ENCODE data around the gene CTDSP2.

The CTDSP2 gene

DNA sequence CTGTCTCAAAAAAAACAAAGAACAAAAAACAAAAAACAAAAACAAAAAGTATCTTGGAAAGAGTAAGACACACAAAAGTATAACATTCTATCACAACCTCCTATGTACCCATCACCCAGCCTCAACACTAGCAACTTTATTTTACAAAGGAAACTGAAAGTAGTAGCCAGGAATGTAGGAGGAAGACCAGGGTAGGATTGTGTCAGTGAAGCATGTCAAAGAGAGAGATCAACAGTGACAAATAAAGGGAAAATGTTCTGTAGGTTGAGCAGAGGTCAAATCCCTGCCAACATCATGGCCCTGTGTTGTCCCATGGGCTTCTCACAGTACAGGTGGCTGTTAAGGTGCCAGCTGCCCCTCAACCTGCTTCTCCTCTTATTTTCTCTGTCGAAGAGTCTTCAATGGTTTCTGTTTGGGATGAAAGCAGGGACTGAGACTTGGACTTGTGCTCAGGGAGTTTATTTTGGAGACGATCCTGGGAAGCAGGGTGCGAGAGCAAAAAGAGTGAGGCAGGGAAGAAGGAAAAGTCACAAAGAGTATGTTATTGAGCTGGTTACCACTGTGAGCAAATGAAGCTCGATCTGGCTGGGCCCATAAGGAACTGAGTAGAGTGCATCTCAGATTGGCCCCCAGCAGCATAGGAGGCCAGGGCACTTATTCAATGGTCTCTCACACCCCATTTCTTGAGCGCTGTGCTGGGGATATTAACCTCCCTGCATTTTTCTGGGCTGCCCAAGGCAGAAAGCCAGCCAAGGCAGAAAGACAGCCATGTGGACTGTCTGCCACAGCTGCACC, 29.4 kb upstream of the CTDSP2 start:
- no peak overlapping the region for H3K27ac ChIP-seq (ENCODE audit: low read length)
- H3K27me3 ChIP-seq (ENCODE audit: insufficient read depth, low read length), result no peaks in the 10 kb centered on the region
- H3K36me3 ChIP-seq (ENCODE audit: insufficient read depth, low read depth, low read length), result no peaks in the 10 kb centered on the region
- no peak overlapping the region for H3K4me3 ChIP-seq (ENCODE audit: low read length)
- no peaks in the 10 kb centered on the region for H3K9me3 ChIP-seq (ENCODE audit: insufficient read depth, low read depth, low read length)
- H3K9ac ChIP-seq (ENCODE audit: low read depth, low read length), result no peak overlapping the region
- H3K4me1 ChIP-seq (ENCODE audit: insufficient read depth, low read length), result no peaks in the 10 kb centered on the region

DNA sequence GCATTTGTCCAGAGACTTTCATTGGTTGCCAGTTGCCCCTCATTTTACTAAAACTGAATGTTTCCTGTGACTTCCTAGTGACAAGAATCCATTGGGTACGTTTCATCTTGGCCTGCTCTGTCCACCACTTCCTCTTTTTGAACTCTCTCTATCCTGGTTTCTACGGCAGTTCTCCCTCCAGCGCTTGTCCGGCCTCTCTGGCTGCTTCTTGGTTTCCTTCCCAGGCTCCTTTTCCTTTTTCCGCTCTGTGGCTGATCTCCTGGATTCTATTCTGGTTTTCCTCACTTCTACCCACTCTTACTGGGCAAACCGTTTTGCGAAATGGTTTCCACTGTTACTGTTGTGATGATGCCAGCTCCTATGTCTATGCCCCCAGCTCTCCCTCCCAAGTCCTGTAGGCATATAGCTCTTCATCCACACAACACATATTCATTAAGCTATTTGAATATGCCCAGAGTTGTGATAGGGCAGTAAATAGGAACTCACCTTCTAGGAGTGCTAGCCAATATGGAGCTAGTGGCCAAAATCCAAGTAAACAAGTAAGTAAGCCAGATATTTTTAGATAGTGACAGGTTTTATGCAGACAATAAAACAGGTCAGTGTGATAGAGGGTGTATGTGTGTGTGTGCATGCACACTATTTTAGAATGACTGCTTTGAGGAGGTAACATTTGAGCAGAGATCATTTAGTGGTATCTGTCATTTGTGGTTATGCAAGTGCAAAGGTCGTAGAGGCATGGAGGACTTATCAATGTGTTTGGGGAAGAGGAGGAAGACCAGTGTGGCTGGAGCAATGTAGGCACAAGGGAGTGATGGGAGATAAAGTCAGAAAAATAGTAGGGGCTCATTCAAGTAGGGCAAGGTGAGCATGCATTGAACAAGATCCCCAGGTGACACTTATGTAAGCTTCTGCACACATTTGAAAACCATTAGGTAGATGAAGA, 27.9 kb upstream of the CTDSP2 start:
- Histone ChIP-seq H3K27ac (ENCODE audit: low read length) (no peak overlapping the region), H3K4me3 (ENCODE audit: low read length) (no peak overlapping the region), H3K9ac (ENCODE audit: low read depth, low read length) (no peak overlapping the region), H3K27me3 (ENCODE audit: insufficient read depth, low read length) (no peaks in the 10 kb centered on the region), H3K36me3 (ENCODE audit: insufficient read depth, low read depth, low read length) (no peaks in the 10 kb centered on the region), H3K9me3 (ENCODE audit: insufficient read depth, low read depth, low read length) (no peaks in the 10 kb centered on the region), H3K4me1 (ENCODE audit: insufficient read depth, low read length) (no peaks in the 10 kb centered on the region)

DNA sequence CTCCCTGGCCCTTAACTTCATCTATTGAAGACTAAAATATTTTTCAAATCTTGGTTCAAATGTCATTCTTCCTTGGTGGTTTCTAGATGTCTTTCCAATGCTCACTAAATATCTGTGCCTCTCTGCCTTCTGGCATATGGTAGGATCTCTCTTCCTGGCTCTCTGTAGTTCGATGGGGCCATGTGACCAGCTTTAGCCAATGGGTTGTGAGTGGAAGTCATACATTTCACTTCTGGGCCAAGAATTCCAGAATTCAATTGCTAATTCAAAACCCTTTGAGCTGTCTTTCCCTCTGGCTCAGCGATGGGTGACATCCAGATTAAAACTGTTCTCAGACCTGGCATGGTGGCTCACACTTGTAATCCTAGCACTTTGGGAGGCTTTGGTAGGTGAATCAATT, 25.8 kb upstream of the CTDSP2 start:
- H3K36me3 ChIP-seq (ENCODE audit: insufficient read depth, low read depth, low read length), result no peaks in the 10 kb centered on the region
- no peak overlapping the region for H3K4me3 ChIP-seq (ENCODE audit: low read length)
- no peak overlapping the region for H3K9ac ChIP-seq (ENCODE audit: low read depth, low read length)
- no peaks in the 10 kb centered on the region for H3K9me3 ChIP-seq (ENCODE audit: insufficient read depth, low read depth, low read length)
- no peaks in the 10 kb centered on the region for H3K27me3 ChIP-seq (ENCODE audit: insufficient read depth, low read length)
- H3K4me1 ChIP-seq (ENCODE audit: insufficient read depth, low read length), result no peaks in the 10 kb centered on the region; the same call in 1 of the 2 replicates
- H3K27ac ChIP-seq (ENCODE audit: low read length), result no peak overlapping the region

DNA sequence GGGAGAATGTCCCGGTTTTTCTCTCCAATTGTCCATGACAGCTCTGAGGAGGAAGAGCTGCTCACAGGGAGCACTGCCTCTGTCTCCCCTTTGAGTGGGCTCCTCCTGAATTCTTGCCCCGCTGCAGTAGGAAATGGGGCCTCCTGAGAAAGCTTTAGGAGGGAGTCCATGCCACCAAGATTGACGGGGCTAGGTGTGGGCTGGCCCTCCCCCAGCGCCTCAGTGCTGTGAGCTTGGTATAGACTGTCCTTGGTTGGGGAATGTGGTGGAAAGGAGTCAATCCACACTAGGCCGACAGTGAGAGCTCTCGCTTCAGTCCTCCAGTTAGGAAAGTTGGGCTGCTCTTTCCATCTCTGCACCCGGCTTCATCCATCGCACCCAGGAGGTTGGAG, 23.4 kb upstream of the CTDSP2 start:
- Histone ChIP-seq H3K27ac (ENCODE audit: low read length) (no peak overlapping the region), H3K27me3 (ENCODE audit: insufficient read depth, low read length) (peaks cover 21% of the 10 kb centered on the region), H3K9me3 (ENCODE audit: insufficient read depth, low read depth, low read length) (no peaks in the 10 kb centered on the region), H3K9ac (ENCODE audit: low read depth, low read length) (no peak overlapping the region), H3K4me3 (ENCODE audit: low read length) (no peak overlapping the region), H3K36me3 (ENCODE audit: insufficient read depth, low read depth, low read length) (no peaks in the 10 kb centered on the region), H3K4me1 (ENCODE audit: insufficient read depth, low read length) (no peaks in the 10 kb centered on the region; the same call in 1 of the 2 replicates)

DNA sequence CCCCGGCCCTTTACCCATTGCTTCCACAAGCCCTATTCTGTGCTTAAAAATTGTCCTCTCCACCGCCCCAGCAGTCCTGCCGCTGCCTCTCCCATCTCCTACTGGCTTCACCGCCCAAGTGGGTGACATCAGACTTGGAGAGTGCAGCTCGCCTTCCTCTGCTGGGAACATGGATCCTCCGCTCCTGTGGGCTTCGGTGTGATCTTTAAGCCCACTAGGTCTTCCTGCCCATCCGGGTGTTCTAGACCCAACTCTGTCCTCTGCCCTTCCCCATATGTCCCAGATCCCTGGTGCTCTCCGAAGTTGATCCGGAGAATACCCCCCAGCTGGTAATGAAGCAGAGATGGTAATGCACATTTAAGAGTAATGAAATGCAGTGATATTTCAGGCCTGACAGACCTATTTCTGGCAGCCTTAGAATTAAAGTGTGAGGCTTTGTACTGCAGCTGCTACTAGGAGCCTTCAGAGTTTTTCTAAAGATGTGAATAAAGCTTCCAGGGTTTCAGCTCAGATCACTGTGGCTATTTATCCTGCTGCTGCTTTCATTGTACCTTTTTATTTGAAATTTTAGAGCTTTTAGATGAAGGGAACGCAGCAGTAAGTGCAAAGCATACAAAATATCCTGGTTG, 22.9 kb upstream of the CTDSP2 start:
- Histone ChIP-seq H3K9me3 (ENCODE audit: insufficient read depth, low read depth, low read length) (no peaks in the 10 kb centered on the region), H3K4me3 (ENCODE audit: low read length) (no peak overlapping the region), H3K4me1 (ENCODE audit: insufficient read depth, low read length) (peaks cover 4% of the 10 kb centered on the region; the same call in 1 of the 2 replicates), H3K27ac (ENCODE audit: low read length) (no peak overlapping the region), H3K36me3 (ENCODE audit: insufficient read depth, low read depth, low read length) (no peaks in the 10 kb centered on the region), H3K9ac (ENCODE audit: low read depth, low read length) (no peak overlapping the region), H3K27me3 (ENCODE audit: insufficient read depth, low read length) (peaks cover 26% of the 10 kb centered on the region)

DNA sequence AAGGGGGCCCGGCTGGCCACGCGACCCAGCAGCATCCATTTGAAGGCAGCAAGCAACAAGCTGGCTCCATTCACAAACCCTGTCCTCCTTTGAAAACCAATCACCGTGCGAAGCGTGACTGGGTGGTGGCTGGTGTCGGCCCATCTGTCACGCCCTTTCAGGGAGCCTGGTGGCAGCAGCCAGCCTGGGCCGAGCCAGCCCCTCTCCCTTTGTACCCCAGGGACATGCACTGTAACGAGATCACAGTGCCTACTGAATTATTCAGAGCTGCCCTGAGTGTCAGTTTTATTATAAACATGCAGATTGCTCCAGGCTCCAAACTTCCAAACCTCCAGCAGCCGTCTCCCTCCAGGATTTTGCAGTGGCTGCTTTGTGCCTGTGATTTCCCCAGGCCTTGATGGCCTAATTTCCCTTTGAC, 22.3 kb upstream of the CTDSP2 start:
- peaks cover 6% of the 10 kb centered on the region; the same call in 1 of the 2 replicates for H3K4me1 ChIP-seq (ENCODE audit: insufficient read depth, low read length)
- H3K27ac ChIP-seq (ENCODE audit: low read length), result no peak overlapping the region
- no peaks in the 10 kb centered on the region for H3K9me3 ChIP-seq (ENCODE audit: insufficient read depth, low read depth, low read length)
- H3K4me3 ChIP-seq (ENCODE audit: low read length), result no peak overlapping the region
- peaks cover 32% of the 10 kb centered on the region for H3K27me3 ChIP-seq (ENCODE audit: insufficient read depth, low read length)
- H3K9ac ChIP-seq (ENCODE audit: low read depth, low read length), result no peak overlapping the region
- no peaks in the 10 kb centered on the region for H3K36me3 ChIP-seq (ENCODE audit: insufficient read depth, low read depth, low read length)

DNA sequence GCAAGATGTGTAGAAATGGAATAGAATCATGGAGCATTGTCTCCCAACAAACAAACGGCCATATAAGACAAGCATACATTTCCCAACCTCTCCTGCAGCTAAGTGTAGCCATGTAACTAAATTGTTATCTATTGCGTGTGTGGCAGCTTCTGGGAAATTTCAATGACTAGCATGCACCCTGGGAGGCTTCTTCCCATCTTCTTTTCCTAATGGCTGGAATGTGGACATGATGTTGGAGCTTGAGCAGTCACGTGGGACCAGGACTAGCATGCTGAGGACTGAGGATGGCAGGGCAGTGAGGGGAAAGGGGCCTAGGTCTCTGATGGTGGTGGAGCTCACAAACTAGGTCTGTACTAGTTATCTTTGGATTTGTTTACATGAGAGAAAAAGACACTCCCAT, 21.7 kb upstream of the CTDSP2 start:
- H3K36me3 ChIP-seq (ENCODE audit: insufficient read depth, low read depth, low read length), result no peaks in the 10 kb centered on the region
- no peak overlapping the region for H3K27ac ChIP-seq (ENCODE audit: low read length)
- H3K27me3 ChIP-seq (ENCODE audit: insufficient read depth, low read length), result peaks cover 38% of the 10 kb centered on the region
- H3K9me3 ChIP-seq (ENCODE audit: insufficient read depth, low read depth, low read length), result no peaks in the 10 kb centered on the region
- H3K4me3 ChIP-seq (ENCODE audit: low read length), result no peak overlapping the region
- peaks cover 6% of the 10 kb centered on the region; the same call in 1 of the 2 replicates for H3K4me1 ChIP-seq (ENCODE audit: insufficient read depth, low read length)
- H3K9ac ChIP-seq (ENCODE audit: low read depth, low read length), result no peak overlapping the region

- Histone ChIP-seq H3K36me3 (ENCODE audit: insufficient read depth, low read depth, low read length) (no peaks in the 10 kb centered on the region), H3K4me3 (ENCODE audit: low read length) (no peak overlapping the region), H3K4me1 (ENCODE audit: insufficient read depth, low read length) (peaks cover 6% of the 10 kb centered on the region), H3K27ac (ENCODE audit: low read length) (no peak overlapping the region), H3K9ac (ENCODE audit: low read depth, low read length) (no peak overlapping the region), H3K9me3 (ENCODE audit: insufficient read depth, low read depth, low read length) (no peaks in the 10 kb centered on the region), H3K27me3 (ENCODE audit: insufficient read depth, low read length) (peaks cover 44% of the 10 kb centered on the region)
Measured at GRCh38 chr12:57866308-57867019, 19.9 kb upstream of the CTDSP2 start.

DNA sequence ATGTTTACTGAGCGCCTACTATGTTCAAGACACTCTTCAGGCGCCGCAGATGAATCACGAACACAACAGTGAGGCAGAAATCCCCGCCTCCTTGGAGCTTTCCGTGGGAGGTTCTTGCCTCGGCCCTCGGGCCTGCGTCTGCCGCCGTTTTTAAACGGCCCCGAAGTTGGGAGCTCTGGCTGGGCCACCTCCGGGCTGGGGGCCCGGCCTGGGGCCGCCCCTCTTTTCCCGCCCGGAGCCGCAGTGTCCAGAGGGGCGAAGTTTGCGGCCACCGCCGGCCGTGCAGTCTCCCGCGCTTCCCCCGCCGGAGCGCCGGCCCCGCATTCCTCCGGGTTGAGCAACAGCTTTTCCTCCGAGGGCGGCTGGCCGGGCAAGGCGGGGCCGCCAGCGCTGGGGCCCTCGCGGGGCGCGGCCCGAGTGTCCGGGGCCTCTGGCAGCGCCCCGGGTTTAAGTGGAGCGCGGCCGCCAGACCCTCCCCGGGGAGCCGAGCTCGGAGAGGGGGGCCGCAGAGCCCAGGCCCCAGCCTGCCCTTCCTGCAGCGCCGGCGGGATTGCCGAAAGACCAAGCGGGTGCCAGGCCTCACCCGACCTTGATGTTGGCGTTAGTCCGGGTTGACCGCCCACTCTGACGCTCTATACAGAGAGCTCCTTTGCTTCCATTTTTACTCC, 18.7 kb upstream of the CTDSP2 start:
- no peaks in the 10 kb centered on the region for H3K9me3 ChIP-seq (ENCODE audit: insufficient read depth, low read depth, low read length)
- no peak overlapping the region for H3K27ac ChIP-seq (ENCODE audit: low read length)
- H3K9ac ChIP-seq (ENCODE audit: low read depth, low read length), result peak overlapping the region; percentile 67; the same call in 1 of the 2 replicates

GRCh38 chr12:57864442-57865083, 18.0 kb upstream of the CTDSP2 start:
- H3K4me3 ChIP-seq (ENCODE audit: low read length), result peak overlapping the region; percentile 59
- H3K27ac ChIP-seq (ENCODE audit: low read length), result no peak overlapping the region
- peaks cover 44% of the 10 kb centered on the region for H3K27me3 ChIP-seq (ENCODE audit: insufficient read depth, low read length)
- H3K9me3 ChIP-seq (ENCODE audit: insufficient read depth, low read depth, low read length), result no peaks in the 10 kb centered on the region
- H3K9ac ChIP-seq (ENCODE audit: low read depth, low read length), result peak overlapping the region; percentile 67; the same call in 1 of the 2 replicates
- H3K4me1 ChIP-seq (ENCODE audit: insufficient read depth, low read length), result peaks cover 6% of the 10 kb centered on the region
- no peaks in the 10 kb centered on the region for H3K36me3 ChIP-seq (ENCODE audit: insufficient read depth, low read depth, low read length)

More for the DNA sequence above, 18.7 kb upstream of the CTDSP2 start:
- Histone ChIP-seq H3K36me3 (ENCODE audit: insufficient read depth, low read depth, low read length) (no peaks in the 10 kb centered on the region), H3K4me3 (ENCODE audit: low read length) (peak overlapping the region; percentile 59), H3K27me3 (ENCODE audit: insufficient read depth, low read length) (peaks cover 44% of the 10 kb centered on the region), H3K4me1 (ENCODE audit: insufficient read depth, low read length) (peaks cover 6% of the 10 kb centered on the region)

Measured in iPS-20b (cell line).